B cell (primary cell): ENCODE data around the gene FNDC11.

Source experiments
- EZH2 ChIP-seq: IDR thresholded peaks from 2 replicates; pipeline ENCODE4 v1.6.1; 2012; ENCODE audit warnings: borderline replicate concordance, low read depth, mild to moderate bottlenecking, moderate library complexity, low read length; ENCODE audit not compliant: insufficient read depth, poor library complexity, severe bottlenecking
- TF ChIP-seq, protein P1 (sequence below): fragments of 200-600 bp; IDR thresholded peaks from one replicate; pipeline ENCODE4 v1.8.0; 2022; ENCODE audit warnings: antibody characterized with exemption, mild to moderate bottlenecking

- TF ChIP-seq, protein P1, sequence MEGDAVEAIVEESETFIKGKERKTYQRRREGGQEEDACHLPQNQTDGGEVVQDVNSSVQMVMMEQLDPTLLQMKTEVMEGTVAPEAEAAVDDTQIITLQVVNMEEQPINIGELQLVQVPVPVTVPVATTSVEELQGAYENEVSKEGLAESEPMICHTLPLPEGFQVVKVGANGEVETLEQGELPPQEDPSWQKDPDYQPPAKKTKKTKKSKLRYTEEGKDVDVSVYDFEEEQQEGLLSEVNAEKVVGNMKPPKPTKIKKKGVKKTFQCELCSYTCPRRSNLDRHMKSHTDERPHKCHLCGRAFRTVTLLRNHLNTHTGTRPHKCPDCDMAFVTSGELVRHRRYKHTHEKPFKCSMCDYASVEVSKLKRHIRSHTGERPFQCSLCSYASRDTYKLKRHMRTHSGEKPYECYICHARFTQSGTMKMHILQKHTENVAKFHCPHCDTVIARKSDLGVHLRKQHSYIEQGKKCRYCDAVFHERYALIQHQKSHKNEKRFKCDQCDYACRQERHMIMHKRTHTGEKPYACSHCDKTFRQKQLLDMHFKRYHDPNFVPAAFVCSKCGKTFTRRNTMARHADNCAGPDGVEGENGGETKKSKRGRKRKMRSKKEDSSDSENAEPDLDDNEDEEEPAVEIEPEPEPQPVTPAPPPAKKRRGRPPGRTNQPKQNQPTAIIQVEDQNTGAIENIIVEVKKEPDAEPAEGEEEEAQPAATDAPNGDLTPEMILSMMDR = peak; percentile 64
- TF ChIP-seq EZH2 = no peak
Observed at GRCh38 chr20:63538204-63539091, 15.5 kb upstream of the FNDC11 start.
